IPS-20b (cell line): ENCODE results near the gene ZNF500.
A peak's percentile ranks its signal among the peaks of the same experiment; 100 is the strongest.

ENCODE experiments used
- H3K27ac ChIP-seq: one replicate; pipeline ENCODE4 v1.5.1; 2013; ENCODE audit warnings: low read length
- H3K27me3 ChIP-seq: 2 replicates; pipeline ENCODE4 v1.6.1; 2013; ENCODE audit warnings: mild to moderate bottlenecking, low read length, inconsistent platforms; ENCODE audit not compliant: insufficient read depth
- H3K36me3 ChIP-seq: 2 replicates; pipeline ENCODE4 v1.6.1; 2013; ENCODE audit warnings: low read depth, mild to moderate bottlenecking, inconsistent platforms, low read length, moderate library complexity; ENCODE audit not compliant: insufficient read depth
- H3K4me1 ChIP-seq: 2 replicates; pipeline ENCODE4 v1.6.1; 2013; ENCODE audit warnings: mild to moderate bottlenecking, control low read depth, inconsistent platforms, low read length, moderate library complexity; ENCODE audit not compliant: insufficient read depth
- H3K4me3 ChIP-seq: 2 replicates; pipeline ENCODE4 v1.5.1; 2013; ENCODE audit warnings: mild to moderate bottlenecking, low read length, inconsistent platforms
- H3K9ac ChIP-seq: 2 replicates; pipeline ENCODE4 v1.6.1; 2013; ENCODE audit warnings: low read depth, mild to moderate bottlenecking, inconsistent platforms, low read length, moderate library complexity
- H3K9me3 ChIP-seq: 2 replicates; pipeline ENCODE4 v1.6.1; 2013; ENCODE audit warnings: mild to moderate bottlenecking, low read depth, low read length, inconsistent platforms; ENCODE audit not compliant: insufficient read depth

The ZNF500 gene

DNA sequence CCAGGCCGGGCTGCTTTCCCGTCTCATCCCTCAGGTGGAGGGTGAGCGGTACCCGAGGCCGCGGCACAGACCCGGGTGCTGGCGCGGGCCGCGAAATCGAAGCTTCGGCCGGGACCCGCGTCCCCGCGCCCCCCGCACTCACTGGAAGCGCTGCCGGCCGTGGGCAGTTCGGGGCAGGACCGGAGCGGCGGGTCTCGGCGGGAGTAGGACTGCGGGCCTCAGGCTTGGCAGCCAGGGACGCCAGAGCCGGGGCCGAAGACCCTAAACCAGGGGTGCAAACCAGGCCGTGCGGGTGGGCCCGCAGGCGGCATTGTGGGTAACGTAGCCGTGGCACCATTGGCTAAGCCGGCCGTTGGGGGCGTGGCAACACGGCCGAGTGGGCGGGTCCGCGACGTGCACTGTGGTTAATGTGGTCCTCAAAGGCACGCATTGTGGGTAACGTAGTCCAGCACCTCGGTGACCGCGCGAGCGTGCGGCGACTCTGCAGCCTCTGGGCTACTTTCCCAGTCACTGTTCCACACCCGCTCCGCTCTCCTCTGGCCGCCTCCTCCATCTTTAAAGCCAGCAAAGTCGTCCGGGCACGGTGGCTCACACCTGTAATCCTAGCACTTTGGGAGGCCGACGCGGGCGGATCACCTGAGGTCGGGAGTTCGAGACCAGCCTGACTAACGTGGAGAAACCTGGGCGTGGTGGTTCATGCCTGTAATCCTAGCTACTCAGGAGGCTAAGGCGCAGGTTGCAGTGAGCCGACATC lies at the start of gene ZNF500:
TSS of gene ZNF500 (minus strand) at position 288 of the 754 bp plus-strand sequence. CDS start 1,184 bp downstream, outside the sequence.
- peaks cover 31% of the 10 kb centered on the region for H3K36me3 ChIP-seq
- H3K9me3 ChIP-seq = no peaks in the 10 kb centered on the region
- peak within 1 kb of the TSS; percentile 90 for H3K4me3 ChIP-seq
- H3K27me3 ChIP-seq = no peaks in the 10 kb centered on the region
- H3K4me1 ChIP-seq = peaks cover 3% of the 10 kb centered on the region; the same call in 1 of the 2 replicates
- H3K27ac ChIP-seq = peak within 1 kb of the TSS; percentile 36
- H3K9ac ChIP-seq = peak within 1 kb of the TSS; percentile 88

DNA sequence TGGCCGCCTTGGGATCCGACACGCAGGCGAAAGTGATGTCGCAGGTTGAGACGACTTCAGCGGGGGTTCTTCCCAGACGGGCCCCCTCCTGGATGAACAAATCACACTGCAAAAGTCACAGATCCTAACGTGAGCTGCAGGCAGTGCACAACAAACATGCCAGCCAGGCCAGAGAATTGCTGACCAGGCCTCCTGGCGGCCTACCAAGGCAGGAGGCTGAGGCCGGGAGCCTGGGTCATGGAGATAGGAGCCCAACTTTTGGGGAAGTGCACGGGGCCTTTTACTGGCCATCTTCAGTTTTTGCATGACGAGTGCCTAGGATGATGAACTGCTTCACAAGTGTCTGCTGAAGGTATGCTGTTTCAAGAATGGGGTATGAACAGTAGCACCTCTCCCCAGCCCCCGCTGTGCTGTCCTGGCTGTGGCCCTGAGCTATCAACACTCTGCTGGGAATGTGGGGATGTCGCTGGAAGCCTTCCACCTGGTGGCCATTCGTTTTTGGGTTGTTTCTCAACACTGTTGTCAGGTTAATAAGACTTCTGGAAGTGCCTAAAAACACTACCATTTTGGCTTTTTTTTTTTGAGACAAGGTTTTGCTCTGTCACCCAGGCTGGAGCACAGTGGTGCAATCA lies 47.7 kb upstream of the ZNF500 start:
- no peak overlapping the region for H3K27ac ChIP-seq
- H3K36me3 ChIP-seq = peaks cover 79% of the 10 kb centered on the region
- no peaks in the 10 kb centered on the region for H3K27me3 ChIP-seq
- no peaks in the 10 kb centered on the region for H3K4me1 ChIP-seq
- H3K4me3 ChIP-seq = no peak overlapping the region
- H3K9me3 ChIP-seq = no peaks in the 10 kb centered on the region
- no peak overlapping the region for H3K9ac ChIP-seq

DNA sequence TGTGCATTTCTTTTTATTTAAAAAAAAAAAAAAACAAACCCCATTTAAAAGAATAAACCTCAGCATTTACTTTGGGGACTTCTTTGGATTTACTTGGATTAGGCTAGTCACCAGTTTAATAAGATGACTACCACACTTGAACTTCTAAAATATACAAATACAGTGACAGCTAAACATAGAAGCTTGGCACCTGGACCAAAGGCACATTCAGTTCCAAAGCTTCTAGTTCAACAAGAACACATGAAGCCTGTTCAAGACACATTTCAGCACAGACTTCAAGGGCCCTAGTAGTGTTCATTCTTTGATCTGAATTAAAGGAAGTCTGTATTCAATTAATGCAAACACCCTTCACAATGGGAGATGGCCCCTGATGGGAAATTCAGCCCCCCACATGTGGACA lies 47.1 kb upstream of the ZNF500 start:
- Histone ChIP-seq H3K36me3 (peaks cover 79% of the 10 kb centered on the region), H3K9ac (no peak overlapping the region), H3K9me3 (no peaks in the 10 kb centered on the region)

DNA sequence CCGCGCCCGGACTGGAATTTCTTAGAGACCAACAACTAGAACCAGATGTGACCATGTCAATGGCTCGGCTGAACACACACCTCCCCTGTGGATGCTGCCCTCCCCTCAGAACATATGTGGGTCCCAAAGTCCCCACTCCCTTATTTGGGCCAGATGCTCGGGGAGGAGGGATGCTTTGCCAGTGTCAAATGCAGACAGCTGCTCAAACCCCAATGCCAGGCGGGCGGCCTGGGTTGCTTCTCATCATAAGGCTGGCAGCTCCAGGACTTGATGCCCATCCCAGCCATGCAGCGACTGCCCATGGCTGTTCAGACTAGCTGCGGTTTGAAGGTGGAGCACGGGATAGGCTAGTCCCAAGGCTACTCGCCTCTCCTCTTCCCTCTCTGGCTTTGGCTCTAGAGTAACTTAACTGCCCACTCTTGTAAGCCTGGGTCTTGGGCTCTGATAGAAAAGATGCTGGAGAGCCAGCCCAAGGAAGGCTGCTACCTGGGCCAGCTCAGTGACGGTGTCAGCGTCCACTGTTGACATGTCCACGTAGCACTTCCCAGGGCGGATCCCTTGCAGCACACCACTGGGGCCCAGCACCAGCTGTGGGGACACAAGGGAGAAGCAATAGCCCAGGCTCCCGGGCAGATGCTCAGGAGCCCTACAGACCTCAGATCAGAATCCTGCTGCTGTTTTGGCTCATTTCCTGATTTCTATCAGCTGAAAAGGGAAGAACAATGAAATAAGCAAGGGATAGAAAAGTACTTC lies 46.5 kb upstream of the ZNF500 start:
- Histone ChIP-seq H3K9ac (no peak overlapping the region), H3K27ac (no peak overlapping the region), H3K4me3 (no peak overlapping the region), H3K27me3 (no peaks in the 10 kb centered on the region), H3K4me1 (no peaks in the 10 kb centered on the region), H3K36me3 (peaks cover 80% of the 10 kb centered on the region), H3K9me3 (no peaks in the 10 kb centered on the region)

More for the DNA sequence above, 47.1 kb upstream of the ZNF500 start:
- no peak overlapping the region for H3K27ac ChIP-seq
- no peak overlapping the region for H3K4me3 ChIP-seq
- H3K4me1 ChIP-seq = no peaks in the 10 kb centered on the region
- H3K27me3 ChIP-seq = no peaks in the 10 kb centered on the region

DNA sequence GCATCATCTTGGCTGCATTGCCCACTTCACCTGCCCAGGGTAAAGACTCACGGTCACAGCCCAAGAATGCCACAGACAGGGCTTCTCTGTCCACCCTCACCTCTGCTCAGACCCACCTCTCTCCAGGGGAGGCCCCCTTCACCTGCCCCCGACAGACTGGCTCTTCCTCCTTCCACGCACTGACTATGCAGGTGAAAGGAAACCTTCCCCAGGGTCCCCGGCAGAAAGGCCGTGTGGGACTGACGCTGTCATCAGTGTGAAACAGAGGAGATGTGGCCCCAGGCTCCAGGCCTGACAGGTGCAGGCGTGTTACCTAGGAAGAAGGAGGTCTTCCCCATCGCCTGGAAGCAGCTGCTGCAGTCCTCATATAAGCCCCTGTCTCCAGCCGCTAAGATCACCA lies 44.8 kb upstream of the ZNF500 start:
- Histone ChIP-seq H3K9ac (no peak overlapping the region), H3K4me3 (no peak overlapping the region), H3K9me3 (no peaks in the 10 kb centered on the region), H3K4me1 (no peaks in the 10 kb centered on the region), H3K27ac (no peak overlapping the region), H3K27me3 (no peaks in the 10 kb centered on the region), H3K36me3 (peaks cover 84% of the 10 kb centered on the region)

DNA sequence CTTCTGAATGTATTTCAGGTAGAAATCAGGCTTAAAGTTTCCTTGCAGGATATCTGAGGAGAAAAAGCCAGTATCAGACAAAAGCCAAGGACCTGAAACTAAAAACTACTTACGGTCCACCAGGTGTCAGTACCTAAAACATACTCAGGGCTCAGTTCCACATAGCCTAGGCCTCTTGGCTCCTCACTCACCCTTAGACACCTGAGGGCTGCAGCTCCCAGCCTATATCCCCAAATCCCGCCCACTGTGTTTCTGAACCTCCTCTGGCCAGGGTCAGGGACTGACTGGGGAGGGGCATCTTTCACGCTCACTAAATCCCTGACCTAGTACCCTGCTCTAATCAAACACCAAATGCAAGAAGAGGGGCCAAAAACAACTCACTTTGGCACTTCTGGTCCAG lies 44.3 kb upstream of the ZNF500 start:
- H3K27ac ChIP-seq = no peak overlapping the region
- peaks cover 86% of the 10 kb centered on the region for H3K36me3 ChIP-seq
- no peaks in the 10 kb centered on the region for H3K4me1 ChIP-seq
- H3K9ac ChIP-seq = no peak overlapping the region
- H3K27me3 ChIP-seq = no peaks in the 10 kb centered on the region
- H3K9me3 ChIP-seq = no peaks in the 10 kb centered on the region
- H3K4me3 ChIP-seq = no peak overlapping the region

DNA sequence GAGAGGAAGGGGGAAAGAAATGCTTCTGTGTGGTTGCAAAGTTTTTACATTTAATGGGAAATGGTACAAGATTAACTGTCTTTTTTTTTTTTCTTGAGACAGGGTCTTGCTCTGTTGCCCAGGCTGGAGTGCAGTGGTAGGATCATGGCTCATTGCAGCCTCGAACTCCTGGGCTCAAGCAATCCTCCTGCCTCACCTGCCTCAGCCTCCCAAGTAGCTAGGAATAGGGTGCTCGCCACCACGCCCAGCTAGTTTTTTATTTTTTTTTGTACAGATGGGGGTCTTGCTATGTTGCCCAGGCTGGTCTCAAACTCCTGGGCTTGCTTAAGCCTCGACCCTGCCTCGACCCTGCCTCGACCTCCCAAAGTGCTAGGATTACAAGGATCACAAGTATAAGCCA lies 39.3 kb upstream of the ZNF500 start:
- no peaks in the 10 kb centered on the region for H3K9me3 ChIP-seq
- H3K27me3 ChIP-seq = no peaks in the 10 kb centered on the region
- no peak overlapping the region for H3K27ac ChIP-seq
- no peak overlapping the region for H3K9ac ChIP-seq
- peaks cover 8% of the 10 kb centered on the region; the same call in 1 of the 2 replicates for H3K4me1 ChIP-seq
- peaks cover 62% of the 10 kb centered on the region for H3K36me3 ChIP-seq
- H3K4me3 ChIP-seq = no peak overlapping the region

DNA sequence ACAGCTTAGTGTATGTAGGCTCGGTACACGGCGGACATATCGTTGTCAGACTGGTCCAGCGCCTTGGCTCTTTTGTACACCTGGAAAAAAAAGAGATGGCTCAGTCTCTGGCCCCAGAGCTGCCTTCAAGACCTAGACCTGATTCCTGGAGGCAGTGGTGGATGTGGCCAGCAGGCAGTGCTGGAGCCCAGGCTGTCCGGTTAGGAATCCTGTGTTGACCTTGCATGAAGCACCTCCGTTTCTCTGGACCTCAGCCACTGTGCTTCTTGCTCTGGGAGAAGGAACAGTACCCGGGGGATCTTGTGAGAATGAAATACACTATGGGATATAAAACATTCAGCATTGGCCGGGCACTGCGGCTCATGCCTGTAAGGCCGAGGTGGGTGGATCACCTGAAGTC lies 38.3 kb upstream of the ZNF500 start:
- H3K4me1 ChIP-seq = peaks cover 13% of the 10 kb centered on the region
- no peak overlapping the region for H3K27ac ChIP-seq
- no peaks in the 10 kb centered on the region for H3K27me3 ChIP-seq
- no peak overlapping the region for H3K9ac ChIP-seq
- peaks cover 54% of the 10 kb centered on the region for H3K36me3 ChIP-seq
- H3K4me3 ChIP-seq = no peak overlapping the region
- H3K9me3 ChIP-seq = no peaks in the 10 kb centered on the region

DNA sequence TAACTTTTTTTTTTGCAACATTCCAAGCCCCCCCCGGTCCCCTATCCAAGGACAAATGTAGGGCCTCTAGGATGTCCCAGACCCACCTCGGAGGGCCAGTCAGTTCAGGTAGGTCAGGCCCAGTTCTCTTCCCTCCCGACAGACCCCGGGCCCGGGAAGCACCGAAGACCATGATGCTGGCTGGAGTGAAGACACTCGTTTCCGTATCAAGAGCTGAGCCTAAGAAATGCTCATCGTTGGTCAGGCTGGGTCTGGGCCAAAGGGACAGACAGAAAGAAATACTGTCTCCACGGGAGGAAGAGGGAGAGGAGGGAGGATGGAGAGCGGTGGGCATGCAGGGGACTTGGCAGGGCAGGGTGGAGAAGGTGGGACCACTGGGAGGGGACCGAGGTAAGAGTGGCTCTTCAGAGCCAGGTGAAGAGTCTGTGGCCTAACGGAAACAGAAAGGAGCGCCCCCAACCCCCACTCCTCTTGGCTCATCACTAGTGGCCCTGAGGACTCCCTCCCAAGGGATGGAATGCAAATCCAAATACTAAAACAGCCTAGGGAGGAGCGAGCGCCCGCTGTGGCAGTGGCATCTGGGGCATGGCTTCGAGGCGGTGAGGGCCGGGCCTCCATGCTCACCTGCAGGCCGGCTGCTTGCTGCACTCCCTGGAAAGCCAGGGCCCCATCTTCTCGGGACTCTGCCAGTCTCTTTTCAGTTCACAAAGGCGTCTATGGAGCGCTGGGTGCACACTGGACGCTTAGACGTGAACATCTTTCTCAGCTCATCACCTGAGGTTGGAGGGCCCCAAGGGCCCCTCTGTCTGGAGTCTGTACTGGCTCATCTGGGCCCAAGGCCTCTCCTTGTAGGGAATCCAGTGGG lies 37.2 kb upstream of the ZNF500 start:
- H3K36me3 ChIP-seq = peaks cover 47% of the 10 kb centered on the region
- peaks cover 13% of the 10 kb centered on the region for H3K4me1 ChIP-seq
- no peaks in the 10 kb centered on the region for H3K9me3 ChIP-seq
- H3K27ac ChIP-seq = no peak overlapping the region
- H3K4me3 ChIP-seq = no peak overlapping the region
- H3K27me3 ChIP-seq = no peaks in the 10 kb centered on the region
- no peak overlapping the region for H3K9ac ChIP-seq

DNA sequence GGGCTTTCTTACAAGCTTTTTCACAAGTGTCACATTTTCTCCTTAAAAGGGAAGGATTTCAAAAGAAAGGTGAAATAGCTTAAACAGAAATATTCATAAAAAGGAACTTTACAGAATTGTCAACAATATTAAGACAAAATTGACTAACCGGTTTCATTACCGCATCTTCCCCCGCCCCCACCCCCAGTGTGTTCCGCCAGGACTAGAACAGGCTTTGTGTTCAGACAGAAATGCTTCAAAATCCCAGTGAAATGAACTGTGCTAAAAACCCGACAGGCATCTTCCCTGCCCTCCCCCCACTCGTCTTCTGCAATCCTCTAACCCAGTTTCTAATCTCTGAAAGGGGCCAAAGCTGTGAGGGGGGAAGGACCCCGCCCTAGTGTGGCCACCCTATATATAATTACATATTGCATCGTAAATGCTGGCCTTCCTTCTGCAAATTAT lies 36.5 kb upstream of the ZNF500 start:
- peak overlapping the region; percentile 71; the same call in 1 of the 2 replicates for H3K9ac ChIP-seq
- peaks cover 44% of the 10 kb centered on the region for H3K36me3 ChIP-seq
- peak overlapping the region; percentile 72 for H3K4me3 ChIP-seq
- H3K27me3 ChIP-seq = no peaks in the 10 kb centered on the region
- H3K4me1 ChIP-seq = peaks cover 13% of the 10 kb centered on the region
- no peaks in the 10 kb centered on the region for H3K9me3 ChIP-seq
- no peak overlapping the region for H3K27ac ChIP-seq
